CD14-positive monocyte (primary cell): Measurements from ENCODE around the gene VMAC. TPM values are rescaled to one million over a fixed set of nuclear protein-coding genes. Genes with fewer than 3 reads are reported as not detected.
A peak's percentile ranks its signal among the peaks of the same experiment; 100 is the strongest.
"Not testable (repeated sequence)": the region's sequence is repeated elsewhere in the genome, so short reads cannot be mapped to it uniquely, and the experiment has no call there.

Source experiments
- DNase-seq, 3 donors: peaks; one replicate each; pipeline ENCODE4 v3.0.0-alpha.2; 2011 to 2022
- H2AFZ ChIP-seq: 2 replicates; pipeline ENCODE4 v1.6.0; 2012; ENCODE audit warnings: mild to moderate bottlenecking, low read depth, low read length, inconsistent platforms; ENCODE audit not compliant: insufficient read depth, poor library complexity, severe bottlenecking
- H3K27ac ChIP-seq, 2 donors: 1 replicate in 1 of 2; 2 replicates in 1 of 2; pipeline ENCODE4 v1.5.1; 2012 to 2013; ENCODE audit warnings: low read length in 2 of 2, control low read depth in 1 of 2, inconsistent platforms in 1 of 2, low read depth in 1 of 2, mild to moderate bottlenecking in 1 of 2
- H3K27me3 ChIP-seq, 2 donors: one replicate each; pipeline versions ENCODE4 v1.6.0 to v1.6.1; 2011 to 2013; ENCODE audit warnings: low read length in 2 of 2; ENCODE audit not compliant: control insufficient read depth in 2 of 2, insufficient read depth in 2 of 2
- H3K36me3 ChIP-seq, 2 donors: replicated peaks in 1 of 2; 1 replicate in 1 of 2; 2 replicates in 1 of 2; pipeline versions ENCODE4 v1.5.1 to v1.6.1; 2012 to 2013; ENCODE audit warnings: low read length in 2 of 2, control low read depth in 1 of 2, inconsistent platforms in 1 of 2, mild to moderate bottlenecking in 1 of 2; ENCODE audit not compliant: insufficient read depth in 2 of 2, control insufficient read depth in 1 of 2
- H3K4me1 ChIP-seq, 2 donors: 1 replicate in 1 of 2; 2 replicates in 1 of 2; pipeline versions ENCODE4 v1.5.1 to v1.6.1; 2012 to 2013; ENCODE audit warnings: low read length in 2 of 2, control low read depth in 1 of 2, inconsistent platforms in 1 of 2, mild to moderate bottlenecking in 1 of 2, moderate library complexity in 1 of 2; ENCODE audit not compliant: insufficient read depth in 2 of 2, control insufficient read depth in 1 of 2
- H3K4me2 ChIP-seq: replicated peaks from 2 replicates; pipeline ENCODE3; 2012; ENCODE audit warnings: low read length, moderate library complexity, mild to moderate bottlenecking; ENCODE audit not compliant: poor library complexity, severe bottlenecking; ENCODE audit errors: extremely low read depth
- H3K4me3 ChIP-seq, 3 experiments: fragments of 200-600 bp in 1 of 3; sonication (generic) in 1 of 3; replicated peaks in 1 of 3; 1 replicate in 2 of 3; 2 replicates in 1 of 3; pipeline ENCODE4 v1.5.1; 2011 to 2013; ENCODE audit warnings: low read length in 3 of 3, mild to moderate bottlenecking in 3 of 3, control low read depth in 2 of 3, low read depth in 2 of 3, inconsistent platforms in 1 of 3, moderate library complexity in 1 of 3
- H3K79me2 ChIP-seq: 2 replicates; pipeline ENCODE4 v1.6.0; 2012; ENCODE audit warnings: mild to moderate bottlenecking, control low read depth, inconsistent platforms, low read length, moderate library complexity; ENCODE audit not compliant: insufficient read depth
- H3K9ac ChIP-seq: 2 replicates; pipeline ENCODE4 v1.6.0; 2017; ENCODE audit warnings: low read length, mild to moderate bottlenecking; ENCODE audit not compliant: insufficient read depth, poor library complexity, severe bottlenecking
- H3K9me3 ChIP-seq, 2 donors: replicated peaks in 1 of 2; 1 replicate in 1 of 2; 2 replicates in 1 of 2; pipeline versions ENCODE4 v1.5.1 to v1.6.1; 2012 to 2013; ENCODE audit warnings: low read length in 2 of 2, control low read depth in 1 of 2; ENCODE audit not compliant: control insufficient read depth in 1 of 2, insufficient read depth in 1 of 2
- H4K20me1 ChIP-seq: 2 replicates; pipeline ENCODE4 v1.6.0; 2012; ENCODE audit warnings: mild to moderate bottlenecking, low read length, control low read depth, moderate library complexity; ENCODE audit not compliant: insufficient read depth
- H3K27ac Mint-ChIP-seq, 7 donors: one replicate each; pipeline ENCODE4 v1.8.0; 2020; ENCODE audit warnings: mild to moderate bottlenecking in 7 of 7, mixed read lengths in 7 of 7, moderate library complexity in 6 of 7, inconsistent platforms in 2 of 7
- H3K27me3 Mint-ChIP-seq, 3 donors: one replicate each; pipeline ENCODE4 v1.8.0; 2021 to 2022; ENCODE audit warnings: low read depth in 3 of 3, mild to moderate bottlenecking in 3 of 3, mixed read lengths in 3 of 3, moderate library complexity in 3 of 3, inconsistent platforms in 1 of 3
- H3K36me3 Mint-ChIP-seq, 2 donors: one replicate each; pipeline ENCODE4 v1.8.0; 2020; ENCODE audit warnings: mixed read lengths in 2 of 2, inconsistent platforms in 1 of 2, mild to moderate bottlenecking in 1 of 2
- H3K4me1 Mint-ChIP-seq: one replicate; pipeline ENCODE4 v1.8.0; 2020; ENCODE audit warnings: mild to moderate bottlenecking, mixed read lengths
- H3K4me3 Mint-ChIP-seq, 2 donors: one replicate each; pipeline ENCODE4 v1.8.0; 2020; ENCODE audit warnings: mild to moderate bottlenecking in 2 of 2, mixed read lengths in 2 of 2, moderate library complexity in 1 of 2
- H3K9me3 Mint-ChIP-seq, 7 donors: one replicate each; pipeline ENCODE4 v1.8.0; 2020 to 2022; ENCODE audit warnings: mixed read lengths in 7 of 7, mild to moderate bottlenecking in 6 of 7, moderate library complexity in 6 of 7, inconsistent platforms in 2 of 7
- WGBS: methylation state at CpG from one replicate; pipeline ENCODE4 v1.1.5; 2013; ENCODE audit warnings: missing lambda C conversion rate; ENCODE audit not compliant: insufficient coverage; 5-methylcytosine and 5-hydroxymethylcytosine counted together
- intact Hi-C, 2 donors: fragments of 100-400 bp; cut with micrococcal nuclease; formaldehyde crosslinking; loops; one replicate each; pipeline versions ENCODE4 v1.15.0 to v1.15.1; 2023
- polyA plus RNA-seq, 3 donors: library from polyadenylated mRNA; depleted of rRNA in 1 of 3; unstranded in 2 of 3; stranded (reverse) in 1 of 3; fragments of 300-500 nt in 2 of 3; fragments of >200 nt in 1 of 3; fragmentation: Illumina TruSeq in 2 of 3; gene quantifications; 1 replicate in 2 of 3; 2 replicates in 1 of 3; pipeline ENCODE4 v1.2.3, GENCODE V29; 2012 to 2021
- TF ChIP-seq, protein P1 (sequence below): fragments of 200-600 bp; IDR thresholded peaks from one replicate; pipeline ENCODE4 v1.8.0; 2022; ENCODE audit warnings: antibody characterized with exemption, mild to moderate bottlenecking

VMAC gene
- polyA plus RNA-seq, 3 donors, result 3.1 to 13.0 (median 4.3) TPM

DNA sequence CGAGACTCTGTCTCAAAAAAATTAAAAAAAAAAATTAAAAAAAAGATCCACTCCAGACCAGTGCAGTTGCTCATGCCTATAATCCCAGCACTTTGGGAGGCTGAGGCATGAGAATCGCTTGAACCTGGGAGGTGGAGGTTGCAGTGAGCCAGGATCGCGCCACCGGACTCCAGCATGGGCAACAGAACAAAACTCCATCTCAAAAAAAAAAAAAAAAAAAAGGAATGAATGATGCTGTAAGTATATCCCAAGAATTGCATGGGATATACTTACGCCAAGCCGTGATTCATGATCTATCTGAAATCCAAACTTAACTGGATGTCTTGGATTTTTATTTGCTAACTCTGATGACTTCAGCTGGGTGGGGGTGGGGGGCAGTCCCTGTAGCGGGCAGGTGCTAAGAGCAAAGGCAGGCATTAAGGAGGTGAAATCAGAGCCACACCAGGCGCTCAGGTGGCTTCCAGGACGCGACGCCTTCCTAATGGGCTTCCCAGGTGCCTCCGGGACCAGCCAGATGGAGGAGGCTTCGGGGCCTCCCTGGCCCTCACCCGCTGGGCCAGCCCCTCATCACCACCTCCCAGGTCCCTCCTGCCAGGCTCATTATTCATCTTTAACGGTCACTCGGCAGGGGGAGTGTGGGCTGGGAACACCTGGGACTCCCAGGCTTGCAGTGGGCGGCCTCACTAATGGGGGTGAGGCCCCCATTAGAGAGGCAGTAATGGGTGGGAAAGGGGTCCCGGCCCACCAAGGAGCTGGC, 23.0 kb upstream of the VMAC start:
- no peaks in the 10 kb centered on the region for H3K36me3 Mint-ChIP-seq
- 53% methylated on average over 7 of the region's 19 CpGs for WGBS
- no peak for DNase-seq
- no peak overlapping the region for H3K27ac Mint-ChIP-seq
- no peak overlapping the region for H3K27ac ChIP-seq
- H3K4me2 ChIP-seq, result no peak overlapping the region
- H3K9me3 Mint-ChIP-seq, result peaks cover 0 to 4% (median 0%) of the 10 kb centered on the region in 7 donors
- H3K9ac ChIP-seq, result no peak overlapping the region
- peak overlapping the region in 1 of 2 donors; percentile 11 for H3K4me3 Mint-ChIP-seq
- peaks cover 0 to 8% of the 10 kb centered on the region in 2 donors for H3K27me3 ChIP-seq
- H3K79me2 ChIP-seq, result no peaks in the 10 kb centered on the region
- TF ChIP-seq, protein P1, sequence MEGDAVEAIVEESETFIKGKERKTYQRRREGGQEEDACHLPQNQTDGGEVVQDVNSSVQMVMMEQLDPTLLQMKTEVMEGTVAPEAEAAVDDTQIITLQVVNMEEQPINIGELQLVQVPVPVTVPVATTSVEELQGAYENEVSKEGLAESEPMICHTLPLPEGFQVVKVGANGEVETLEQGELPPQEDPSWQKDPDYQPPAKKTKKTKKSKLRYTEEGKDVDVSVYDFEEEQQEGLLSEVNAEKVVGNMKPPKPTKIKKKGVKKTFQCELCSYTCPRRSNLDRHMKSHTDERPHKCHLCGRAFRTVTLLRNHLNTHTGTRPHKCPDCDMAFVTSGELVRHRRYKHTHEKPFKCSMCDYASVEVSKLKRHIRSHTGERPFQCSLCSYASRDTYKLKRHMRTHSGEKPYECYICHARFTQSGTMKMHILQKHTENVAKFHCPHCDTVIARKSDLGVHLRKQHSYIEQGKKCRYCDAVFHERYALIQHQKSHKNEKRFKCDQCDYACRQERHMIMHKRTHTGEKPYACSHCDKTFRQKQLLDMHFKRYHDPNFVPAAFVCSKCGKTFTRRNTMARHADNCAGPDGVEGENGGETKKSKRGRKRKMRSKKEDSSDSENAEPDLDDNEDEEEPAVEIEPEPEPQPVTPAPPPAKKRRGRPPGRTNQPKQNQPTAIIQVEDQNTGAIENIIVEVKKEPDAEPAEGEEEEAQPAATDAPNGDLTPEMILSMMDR, result no peak
- H4K20me1 ChIP-seq, result no peaks in the 10 kb centered on the region
- H3K4me1 Mint-ChIP-seq, result peaks cover 6% of the 10 kb centered on the region
- no peaks in the 10 kb centered on the region for H3K9me3 ChIP-seq
- H3K4me3 ChIP-seq, result no peak overlapping the region
- H2AFZ ChIP-seq, result no peak overlapping the region
- H3K27me3 Mint-ChIP-seq, result peaks cover 22 to 27% (median 26%) of the 10 kb centered on the region in 3 donors
- no peaks in the 10 kb centered on the region for H3K4me1 ChIP-seq
- no peaks in the 10 kb centered on the region for H3K36me3 ChIP-seq
- intact Hi-C loops, result no loop called here

DNA sequence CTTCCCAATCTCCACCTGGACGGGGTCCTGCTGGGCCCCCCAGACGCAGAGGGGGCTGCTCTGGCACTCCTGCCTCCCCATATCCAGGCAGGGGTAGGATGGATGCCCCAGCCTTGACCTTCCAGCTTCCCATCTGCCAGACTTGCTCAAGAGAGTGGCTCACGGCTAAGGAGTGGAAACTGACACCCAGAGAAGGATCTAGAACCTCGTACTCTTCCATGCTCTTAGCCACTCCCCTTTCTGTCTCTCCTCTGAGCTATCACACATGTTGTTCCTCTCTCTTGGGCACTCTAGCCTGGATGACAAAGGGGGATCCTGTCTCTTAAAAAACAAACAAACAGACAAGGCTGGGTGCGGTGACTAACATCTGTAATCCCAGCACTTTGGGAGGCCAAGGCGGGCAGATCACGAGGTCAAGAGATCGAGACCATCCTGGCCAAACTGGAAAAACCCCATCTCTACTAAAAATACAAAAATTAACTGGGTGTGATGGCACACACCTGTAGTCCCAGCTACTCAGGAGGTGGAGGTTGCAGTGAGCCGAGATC, 22.2 kb upstream of the VMAC start:
- Histone ChIP-seq H2AFZ (no peak overlapping the region), H3K27ac (no peak overlapping the region), H3K4me1 (no peaks in the 10 kb centered on the region), H3K4me3 (no peak overlapping the region), H3K9ac (no peak overlapping the region), H3K36me3 (no peaks in the 10 kb centered on the region), H3K27me3 (peaks cover 0 to 8% of the 10 kb centered on the region in 2 donors), H4K20me1 (no peaks in the 10 kb centered on the region), H3K4me2 (no peak overlapping the region), H3K9me3 (no peaks in the 10 kb centered on the region), H3K79me2 (no peaks in the 10 kb centered on the region)
- intact Hi-C loops, result no loop called here
- Mint-ChIP-seq H3K27ac (no peak overlapping the region), H3K4me3 (peak overlapping the region; percentile 31 to 35), H3K9me3 (peaks cover 0 to 4% (median 0%) of the 10 kb centered on the region in 7 donors), H3K4me1 (peaks cover 6% of the 10 kb centered on the region), H3K36me3 (no peaks in the 10 kb centered on the region), H3K27me3 (peaks cover 22 to 27% (median 26%) of the 10 kb centered on the region in 3 donors)
- TF ChIP-seq, protein P1, result no peak
- no peak for DNase-seq
- 67% methylated on average over 6 of the region's 9 CpGs for WGBS

DNA sequence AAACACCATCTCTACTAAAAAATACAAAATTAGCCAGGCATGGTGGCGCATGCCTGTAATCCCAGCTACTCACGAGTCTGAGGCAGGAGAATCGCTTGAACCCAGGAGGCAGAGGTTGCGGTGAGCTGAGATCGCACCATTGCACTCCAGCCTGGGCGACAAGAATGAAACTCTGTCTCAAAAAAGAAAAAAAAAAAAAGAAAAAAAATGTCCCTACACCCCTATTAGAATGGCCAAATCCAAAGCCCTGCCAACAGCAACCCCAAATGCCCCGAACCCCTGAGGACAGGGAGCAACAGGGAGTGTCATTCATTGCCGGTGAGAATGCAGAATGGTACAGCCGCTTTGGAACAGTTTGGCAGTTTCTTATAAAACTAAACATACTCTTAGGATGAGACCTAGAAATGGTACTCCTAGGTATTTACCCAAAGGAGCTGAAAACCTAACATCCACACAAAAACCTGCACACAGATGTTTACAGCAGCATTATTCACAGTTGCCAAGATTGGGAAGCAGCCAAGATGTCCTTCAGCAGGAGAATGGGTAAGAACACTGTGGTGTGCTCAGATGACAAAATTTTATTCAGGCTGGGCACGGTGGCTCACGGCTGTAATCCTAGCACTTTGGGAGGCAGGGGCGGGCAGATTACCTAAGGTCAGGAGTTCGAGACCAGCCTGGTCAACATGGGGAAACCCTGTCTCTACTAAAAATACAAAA, 21.4 kb upstream of the VMAC start:
- intact Hi-C loops, H3K9me3 Mint-ChIP-seq, H3K36me3 Mint-ChIP-seq, H3K36me3 ChIP-seq, H3K27ac Mint-ChIP-seq, H3K79me2 ChIP-seq, H2AFZ ChIP-seq, H4K20me1 ChIP-seq, DNase-seq, H3K27me3 ChIP-seq, H3K4me3 ChIP-seq, H3K9me3 ChIP-seq, H3K4me1 Mint-ChIP-seq, H3K27ac ChIP-seq, H3K9ac ChIP-seq, H3K4me2 ChIP-seq, H3K4me3 Mint-ChIP-seq, H3K4me1 ChIP-seq: not testable (repeated sequence)
- WGBS, result 74% methylated on average over 3 of the region's 13 CpGs
- peaks cover 18 to 29% (median 27%) of the 10 kb centered on the region in 3 donors for H3K27me3 Mint-ChIP-seq
